Adrenal gland (tissue), 5 donors: ENCODE measurements around the gene TSPAN9.

Experiments used
- POLR2A ChIP-seq, 2 donors: fragments of 450-650 bp; IDR thresholded peaks; one replicate each; pipeline ENCODE4 v1.6.1; 2017; ENCODE audit warnings: antibody characterized with exemption in 2 of 2, mild to moderate bottlenecking in 2 of 2, moderate library complexity in 1 of 2
- TF ChIP-seq, protein P1 (sequence below), 6 experiments: fragments of 450-650 bp in 4 of 6; fragments of 200-600 bp in 2 of 6; sonication (generic) in 1 of 6; IDR thresholded peaks; 1 replicate in 5 of 6; 2 replicates in 1 of 6; pipeline versions ENCODE4 v1.5.1 to v1.8.0; 2016 to 2021; ENCODE audit warnings: antibody characterized with exemption in 6 of 6, mild to moderate bottlenecking in 2 of 6, moderate library complexity in 1 of 6
- donor health status: DM: no; HTN: no; CAD: no.

DNA sequence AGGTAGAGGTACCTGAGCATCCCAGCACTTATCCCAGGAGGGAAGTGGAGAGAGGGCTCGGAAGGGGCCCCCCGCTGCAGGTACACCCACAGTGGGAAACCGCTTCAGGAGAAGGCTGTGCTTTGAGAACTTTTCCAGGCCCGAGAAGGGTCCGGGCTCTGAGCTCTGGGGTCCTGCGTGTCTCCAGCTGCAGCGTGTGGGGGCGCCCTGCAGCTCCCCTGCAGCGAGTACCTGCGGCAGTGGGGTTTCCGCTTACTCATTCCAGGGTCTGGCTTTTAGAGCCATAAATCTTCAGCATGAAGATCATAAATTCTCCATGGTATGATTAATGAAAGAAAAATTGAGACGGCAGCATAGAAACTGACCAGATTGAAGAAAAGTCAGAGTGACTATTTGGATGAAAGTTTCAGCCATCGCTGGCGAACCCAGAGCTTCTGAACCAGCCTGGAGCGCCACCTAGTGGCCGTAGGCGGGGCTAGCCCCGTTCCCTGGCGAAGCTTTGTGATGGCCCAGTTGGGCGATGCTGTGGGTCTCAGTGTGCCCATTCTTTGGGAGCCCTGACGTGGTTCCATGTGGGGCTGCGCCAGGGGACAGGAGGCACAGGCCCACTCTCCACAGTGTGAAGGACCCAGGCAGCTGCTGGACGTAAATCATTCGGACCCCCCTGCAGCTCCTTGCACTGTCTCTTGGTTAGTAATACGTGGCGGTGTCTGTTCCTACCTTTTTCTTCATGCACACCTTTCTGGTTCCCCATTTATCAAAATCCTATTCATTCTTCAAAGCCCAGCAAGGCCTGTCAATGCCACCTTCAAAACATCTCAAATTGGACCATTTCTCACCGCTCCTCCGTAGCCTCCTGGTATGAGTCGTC is 198.2 kb downstream of the TSPAN9 start:
- TF ChIP-seq, protein P1, sequence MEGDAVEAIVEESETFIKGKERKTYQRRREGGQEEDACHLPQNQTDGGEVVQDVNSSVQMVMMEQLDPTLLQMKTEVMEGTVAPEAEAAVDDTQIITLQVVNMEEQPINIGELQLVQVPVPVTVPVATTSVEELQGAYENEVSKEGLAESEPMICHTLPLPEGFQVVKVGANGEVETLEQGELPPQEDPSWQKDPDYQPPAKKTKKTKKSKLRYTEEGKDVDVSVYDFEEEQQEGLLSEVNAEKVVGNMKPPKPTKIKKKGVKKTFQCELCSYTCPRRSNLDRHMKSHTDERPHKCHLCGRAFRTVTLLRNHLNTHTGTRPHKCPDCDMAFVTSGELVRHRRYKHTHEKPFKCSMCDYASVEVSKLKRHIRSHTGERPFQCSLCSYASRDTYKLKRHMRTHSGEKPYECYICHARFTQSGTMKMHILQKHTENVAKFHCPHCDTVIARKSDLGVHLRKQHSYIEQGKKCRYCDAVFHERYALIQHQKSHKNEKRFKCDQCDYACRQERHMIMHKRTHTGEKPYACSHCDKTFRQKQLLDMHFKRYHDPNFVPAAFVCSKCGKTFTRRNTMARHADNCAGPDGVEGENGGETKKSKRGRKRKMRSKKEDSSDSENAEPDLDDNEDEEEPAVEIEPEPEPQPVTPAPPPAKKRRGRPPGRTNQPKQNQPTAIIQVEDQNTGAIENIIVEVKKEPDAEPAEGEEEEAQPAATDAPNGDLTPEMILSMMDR (IDR thresholded peaks at IDR 0.05), result peak; percentile 88 to 98 (median 94)
- TF ChIP-seq POLR2A (IDR thresholded peaks at IDR 0.05), result no peak
